ENCODE results near the gene MFRP.
A peak's percentile ranks its signal among the peaks of the same experiment; 100 is the strongest.

The MFRP gene

GRCh38 chr11:119355091-119355843 lies 8.8 kb upstream of the MFRP start:
- DNase-seq = no peak

- DNase-seq = no peak
These were observed 6.4 kb upstream of the MFRP start for GRCh38 chr11:119352857-119353260.

- DNase-seq = no peak
These were observed 4.7 kb upstream of the MFRP start for GRCh38 chr11:119351232-119351631.

GRCh38 chr11:119350302-119350701 lies 3.8 kb upstream of the MFRP start:
- DNase-seq = no peak

GRCh38 chr11:119347940-119348605 lies 1.6 kb upstream of the MFRP start:
- no peak for DNase-seq

- no peak for DNase-seq
These were observed 737 bp upstream of the MFRP start for GRCh38 chr11:119347242-119347641.

- DNase-seq = no peak
These were observed 820 bp downstream of the MFRP start for GRCh38 chr11:119345685-119346084.

- DNase-seq = no peak
These were observed 2.1 kb downstream of the MFRP start for GRCh38 chr11:119344291-119345010.

- DNase-seq = no peak
These were observed 2.8 kb downstream of the MFRP start for GRCh38 chr11:119343726-119344125.

- no peak for DNase-seq
These were observed 4.0 kb downstream of the MFRP start for GRCh38 chr11:119342362-119343130.

GRCh38 chr11:119342023-119342300 lies 4.5 kb downstream of the MFRP start:
- no peak for DNase-seq

- DNase-seq = no peak
These were observed 5.1 kb downstream of the MFRP start for GRCh38 chr11:119341222-119342022.

- DNase-seq = no peak
These were observed 5.9 kb downstream of the MFRP start, which contains the start of gene C1QTNF5 for GRCh38 chr11:119340335-119341221. Gene C1QTNF5, minus strand, starts transcription at chr11:119340883. Its CDS starts 486 bp downstream, at chr11:119340397.

- no peak for DNase-seq
These were observed 6.7 kb downstream of the MFRP start for GRCh38 chr11:119339589-119340334.

GRCh38 chr11:119338965-119339588 lies 7.4 kb downstream of the MFRP start:
- no peak for DNase-seq

- DNase-seq = peak; percentile 69
These were observed 8.1 kb downstream of the MFRP start for GRCh38 chr11:119338318-119338890.

- DNase-seq = no peak
These were observed 8.8 kb downstream of the MFRP start for GRCh38 chr11:119337581-119338317.

GRCh38 chr11:119336744-119337469 lies 9.6 kb downstream of the MFRP start:
- DNase-seq = no peak
